Measurements from ENCODE around the gene PRTFDC1.

Gene PRTFDC1

GRCh38 chr10:24871011-24871935 is 81.1 kb downstream of the PRTFDC1 start:
- DNase-seq: peak; percentile 55

GRCh38 chr10:24869354-24870015 is 82.9 kb downstream of the PRTFDC1 start:
- no peak for DNase-seq

- peak; percentile 63 for DNase-seq
Observed at GRCh38 chr10:24866604-24867583, 85.5 kb downstream of the PRTFDC1 start.

GRCh38 chr10:24865783-24866182 is 86.6 kb downstream of the PRTFDC1 start:
- DNase-seq: no peak

- DNase-seq: no peak
Observed at GRCh38 chr10:24862589-24862988, 89.8 kb downstream of the PRTFDC1 start.

- no peak for DNase-seq
Observed at GRCh38 chr10:24858288-24859270, 93.8 kb downstream of the PRTFDC1 start.

GRCh38 chr10:24857031-24857725 is 95.2 kb downstream of the PRTFDC1 start:
- peak; percentile 16 for DNase-seq

GRCh38 chr10:24854256-24854655 is 98.2 kb downstream of the PRTFDC1 start:
- DNase-seq: no peak

- DNase-seq: no peak
Observed at GRCh38 chr10:24853661-24854060, 98.7 kb downstream of the PRTFDC1 start.

GRCh38 chr10:24851629-24852028 is 100.8 kb downstream of the PRTFDC1 start:
- DNase-seq: peak; percentile 70

- no peak for DNase-seq
Observed at GRCh38 chr10:24850727-24851296, 101.6 kb downstream of the PRTFDC1 start.

GRCh38 chr10:24849501-24850299 is 102.7 kb downstream of the PRTFDC1 start:
- DNase-seq: peak; percentile 36

- DNase-seq: peak; percentile 36
Observed at GRCh38 chr10:24849051-24849450, 103.4 kb downstream of the PRTFDC1 start.

- no peak for DNase-seq
Observed at GRCh38 chr10:24848195-24848594, 104.2 kb downstream of the PRTFDC1 start.

GRCh38 chr10:24847112-24848070 is 105.0 kb downstream of the PRTFDC1 start:
- DNase-seq: no peak

GRCh38 chr10:24844742-24845141 is 107.7 kb downstream of the PRTFDC1 start:
- no peak for DNase-seq

GRCh38 chr10:24843256-24843655 is 109.2 kb downstream of the PRTFDC1 start:
- no peak for DNase-seq

GRCh38 chr10:24842856-24843255 is 109.5 kb downstream of the PRTFDC1 start:
- DNase-seq: no peak
